HepG2 (cell line): ENCODE measurements around the gene LMOD3. TPM values are rescaled to one million over a fixed set of nuclear protein-coding genes. Genes with fewer than 3 reads are reported as not detected.

Experiments used
- ATAC-seq: fragments of 200-7000 bp; cut with Tn5 transposase; 3 replicates; pipeline ENCODE4 v1.9.1; 2020; ENCODE audit warnings: mild to moderate bottlenecking, moderate library complexity
- BruUV-seq: library from RNA; stranded (reverse); fragments of 400-500 nt; replicated peaks from 2 replicates; lab custom pipeline; 2021; lab: Mats Ljungman, UMichigan
- CTCF ChIA-PET: fragments of 300-600 bp; formaldehyde crosslinking; extraction: SDS; loops from one replicate; lab custom pipeline; 2021; ENCODE audit warnings: low total read pairs, inconsistent platforms, low intra/inter-chr PET ratio; lab: Yijun Ruan, JAX
- POLR2A ChIA-PET: fragments of 350-600 bp; sonication (Branson Sonifier 250); formaldehyde crosslinking; loops from one replicate; lab custom pipeline; 2020; ENCODE audit warnings: antibody characterized with exemption, inconsistent platforms; lab: Yijun Ruan, JAX
- DNase-seq: peaks from one replicate; pipeline ENCODE4 v3.0.0-alpha.2; 2015; ENCODE audit warnings: low spot score
- FAIRE-seq: peaks from 3 replicates; lab custom pipeline; 2011; peaks lifted over from hg19 to GRCh38; lab: Jason Lieb, UNC
- H2AFZ ChIP-seq: one replicate; pipeline ENCODE4 v1.6.1; 2011; ENCODE audit warnings: low read length, inconsistent platforms
- H3K27ac ChIP-seq: fragments of 300-600 bp; 3 replicates; pipeline ENCODE4 v1.8.0; 2011; ENCODE audit warnings: mixed run types, mild to moderate bottlenecking, mixed read lengths, low read length, inconsistent platforms; ENCODE audit not compliant: insufficient read depth; ENCODE audit errors: extremely low read length
- H3K27me3 ChIP-seq, 2 experiments: fragments of 200-600 bp in 1 of 2; 2 replicates in 1 of 2; 3 replicates in 1 of 2; pipeline versions ENCODE4 v1.6.0 to v1.8.0; 2011; ENCODE audit warnings: low read length in 2 of 2, mild to moderate bottlenecking in 2 of 2, moderate library complexity in 2 of 2, inconsistent platforms in 1 of 2; ENCODE audit not compliant: insufficient read depth in 2 of 2, control insufficient read depth in 1 of 2
- H3K36me3 ChIP-seq, 2 experiments: fragments of 200-600 bp in 1 of 2; replicated peaks in 1 of 2; 2 replicates in 1 of 2; 3 replicates in 1 of 2; pipeline versions ENCODE4 v1.5.1 to v1.8.0; 2011; ENCODE audit warnings: low read length in 2 of 2, inconsistent platforms in 1 of 2; ENCODE audit not compliant: insufficient read depth in 2 of 2, control insufficient read depth in 1 of 2
- H3K4me1 ChIP-seq: 2 replicates; pipeline ENCODE4 v1.5.1; 2012; ENCODE audit warnings: low read length, inconsistent platforms; ENCODE audit not compliant: insufficient read depth
- H3K4me2 ChIP-seq: 2 replicates; pipeline ENCODE4 v1.6.0; 2011; ENCODE audit warnings: low read depth, low read length, inconsistent platforms
- H3K4me3 ChIP-seq, 3 experiments: fragments of 200-600 bp in 1 of 3; sonication (generic), shearing (Covaris generic) in 1 of 3; replicated peaks in 1 of 3; 2 replicates each; pipeline ENCODE4 v1.5.1; 2011 to 2016; ENCODE audit warnings: low read length in 3 of 3, inconsistent platforms in 2 of 3, low read depth in 2 of 3, mild to moderate bottlenecking in 2 of 3, control low read depth in 1 of 3, mixed read lengths in 1 of 3; ENCODE audit not compliant: insufficient read depth in 1 of 3
- H3K79me2 ChIP-seq: one replicate; pipeline ENCODE4 v1.6.1; 2011; ENCODE audit warnings: low read length, inconsistent platforms; ENCODE audit not compliant: insufficient read depth
- H3K9ac ChIP-seq: 2 replicates; pipeline ENCODE4 v1.6.0; 2011; ENCODE audit warnings: mild to moderate bottlenecking, low read depth, low read length, inconsistent platforms; ENCODE audit not compliant: insufficient read depth
- H3K9me3 ChIP-seq: 2 replicates; pipeline ENCODE4 v1.5.1; 2012; ENCODE audit warnings: mild to moderate bottlenecking, low read length
- H4K20me1 ChIP-seq: 2 replicates; pipeline ENCODE4 v1.6.0; 2011; ENCODE audit warnings: inconsistent platforms, mild to moderate bottlenecking, low read length, moderate library complexity; ENCODE audit not compliant: insufficient read depth
- AKNA ChIP-seq: sonication (generic); formaldehyde crosslinking; IDR thresholded peaks from 2 replicates; pipeline ENCODE4 v1.4.0; 2020; ENCODE audit warnings: missing genetic modification reagents, borderline replicate concordance
- DNMT1 ChIP-seq: sonication (generic); formaldehyde crosslinking; IDR thresholded peaks from 2 replicates; pipeline ENCODE4 v1.5.1; 2020; ENCODE audit warnings: mild to moderate bottlenecking, missing genetic modification reagents
- HMG20B ChIP-seq: conservative IDR thresholded peaks from 2 replicates; pipeline ENCODE4 v1.6.1; 2016; ENCODE audit warnings: missing genetic modification reagents, missing compliant biosample characterization
- HMGXB4 ChIP-seq, 2 experiments: sonication (generic) in 1 of 2; formaldehyde crosslinking in 1 of 2; IDR thresholded peaks; 2 replicates each; pipeline versions ENCODE4 v1.4.0 to v1.6.1; 2018 to 2020; ENCODE audit warnings: missing genetic modification reagents in 2 of 2, borderline replicate concordance in 1 of 2, low read depth in 1 of 2, mild to moderate bottlenecking in 1 of 2, missing biosample characterization in 1 of 2
- KAT8 ChIP-seq: IDR thresholded peaks from 2 replicates; pipeline ENCODE4 v1.6.1; 2016; ENCODE audit warnings: missing genetic modification reagents, missing compliant biosample characterization
- MAFF ChIP-seq: IDR thresholded peaks from 2 replicates; pipeline ENCODE4 v1.6.1; 2011; ENCODE audit warnings: low read depth, low read length, improper control_type of control experiment
- PLSCR1 ChIP-seq: sonication (generic); formaldehyde crosslinking; IDR thresholded peaks from 2 replicates; pipeline ENCODE4 v1.5.0; 2020; ENCODE audit warnings: missing genetic modification reagents, mild to moderate bottlenecking, borderline replicate concordance
- RBM39 ChIP-seq: fragments of 200-400 bp; formaldehyde crosslinking; IDR thresholded peaks from one replicate; pipeline ENCODE4 v1.6.1; 2018; ENCODE audit warnings: antibody characterized with exemption, mild to moderate bottlenecking, low read depth, low read length; ENCODE audit not compliant: poor library complexity, severe bottlenecking
- TBX3 ChIP-seq: fragments of 450-650 bp; IDR thresholded peaks from 2 replicates; pipeline ENCODE4 v1.6.1; 2017; ENCODE audit warnings: antibody characterized with exemption, mild to moderate bottlenecking, inconsistent platforms, borderline replicate concordance
- ZBTB14 ChIP-seq: sonication (generic); formaldehyde crosslinking; IDR thresholded peaks from 2 replicates; pipeline ENCODE4 v1.4.0; 2020; ENCODE audit warnings: missing genetic modification reagents
- ZNF329 ChIP-seq: sonication (generic); formaldehyde crosslinking; IDR thresholded peaks from 2 replicates; pipeline ENCODE4 v1.9.0; 2021; ENCODE audit warnings: low read depth, mild to moderate bottlenecking, missing genetic modification reagents
- ZNF660 ChIP-seq: sonication (generic); formaldehyde crosslinking; IDR thresholded peaks from 2 replicates; pipeline ENCODE4 v1.5.1; 2020; ENCODE audit warnings: mild to moderate bottlenecking, low read depth, missing genetic modification reagents, borderline replicate concordance
- ZNF737 ChIP-seq: sonication (generic); formaldehyde crosslinking; IDR thresholded peaks from 2 replicates; pipeline ENCODE4 v1.5.0; 2020; ENCODE audit warnings: missing genetic modification reagents, mild to moderate bottlenecking, borderline replicate concordance
- ZNF773 ChIP-seq: sonication (generic); formaldehyde crosslinking; IDR thresholded peaks from 2 replicates; pipeline ENCODE4 v1.4.0; 2020; ENCODE audit warnings: missing genetic modification reagents, borderline replicate concordance
- WGBS: methylation state at CpG from one replicate; pipeline ENCODE4 v1.1.6; 2017; ENCODE audit warnings: low lambda C conversion rate; 5-methylcytosine and 5-hydroxymethylcytosine counted together
- in situ Hi-C: cut with HindIII; loops from 2 replicates; pipeline ENCODE4 v1.10.0; 2017; ENCODE audit warnings: low pct_unique_long_range_greater_than_20kb; ENCODE audit not compliant: extremely low pct_ligation_motif_present
- intact Hi-C: fragments of 100-400 bp; cut with micrococcal nuclease; formaldehyde crosslinking; loops from one replicate; pipeline ENCODE4 v1.10.0; 2022; ENCODE audit not compliant: unreplicated experiment
- polyA plus RNA-seq, 8 experiments: library from polyadenylated mRNA; depleted of rRNA in 3 of 8; stranded (reverse) in 7 of 8; unstranded in 1 of 8; fragments of >200 nt; fragmentation: Illumina TruSeq in 4 of 8; extraction: Trizol in 4 of 8; gene quantifications; 2 replicates each; pipeline versions ENCODE4 v1.2.1 to v1.2.3, GENCODE V29; 2011 to 2016; ENCODE audit warnings: low read depth in 4 of 8, missing spikeins in 1 of 8, mixed read lengths in 1 of 8; ENCODE audit not compliant: insufficient read depth in 1 of 8
- total RNA-seq, 5 experiments: library from RNA; depleted of rRNA; stranded (reverse); fragments of >200 nt; fragmentation: Illumina TruSeq; extraction: Trizol; gene quantifications; 2 replicates each; pipeline ENCODE4 v1.2.3, GENCODE V29; 2016; ENCODE audit warnings: low read depth in 1 of 5

The LMOD3 gene
- total and polyA plus RNA-seq, 2 of the 13 experiments (the other 11 are each of a cell fraction or from before 2014, with no cell fraction given) = not detected

GRCh38 chr3:69144631-69145245 is 22.3 kb upstream of the LMOD3 start:
- no peak for ATAC-seq
- ChIA-PET CTCF (no interaction called here), POLR2A (no interaction called here)
- H3K4me3 ChIP-seq = no peak overlapping the region
- no peaks in the 10 kb centered on the region for H3K36me3 ChIP-seq
- DNase-seq = no peak
- 8% methylated on average over 3 of the region's 3 CpGs for WGBS
- no peak overlapping the region for H3K4me2 ChIP-seq
- in situ Hi-C loops = no loop called here
- no peak for TF ChIP-seq MAFF
- no peak for TF ChIP-seq ZNF737 (CRISPR knock-in tag)
- TF ChIP-seq RBM39 = no peak
- TF ChIP-seq ZNF773 (CRISPR knock-in tag) = no peak
- TF ChIP-seq HMG20B (CRISPR knock-in tag) = no peak
- TF ChIP-seq TBX3 = no peak
- TF ChIP-seq ZBTB14 (CRISPR knock-in tag) = no peak
- no peak for TF ChIP-seq KAT8 (CRISPR knock-in tag)
- TF ChIP-seq DNMT1 (CRISPR knock-in tag) = no peak
- TF ChIP-seq PLSCR1 (CRISPR knock-in tag) = no peak
- no peak for TF ChIP-seq ZNF329 (CRISPR knock-in tag)
- TF ChIP-seq ZNF660 (CRISPR knock-in tag) = no peak
- no peak for TF ChIP-seq HMGXB4 (CRISPR knock-in tag; IDR thresholded peaks at IDR 0.05; ENCODE audit: borderline replicate concordance in 1 of 2, low read depth in 1 of 2)
- no peak for TF ChIP-seq AKNA (CRISPR knock-in tag)
- TF ChIP-seq, all 625 proteins: peak for 0
- Histone ChIP-seq H4K20me1 (no peaks in the 10 kb centered on the region), H3K4me1 (no peaks in the 10 kb centered on the region), H3K79me2 (no peaks in the 10 kb centered on the region), H3K27ac (no peak overlapping the region), H2AFZ (no peak overlapping the region), H3K27me3 (no peaks in the 10 kb centered on the region; a peak in 1 of 5 replicates), H3K9ac (no peak overlapping the region), H3K9me3 (no peaks in the 10 kb centered on the region)
- intact Hi-C loops = no loop called here
- no TSS peak for BruUV-seq
- FAIRE-seq = no peak
